Fibroblast of lung (primary cell): Measurements from ENCODE around the gene ABL2. TPM values are rescaled to one million over a fixed set of nuclear protein-coding genes. Genes with fewer than 3 reads are reported as not detected.

Source experiments
- DNase-seq, 2 donors: peaks; one replicate each; pipeline versions ENCODE4 v3.0.0 to v3.0.0-alpha.2; 2010; ENCODE audit warnings: low read depth in 2 of 2
- H2AFZ ChIP-seq: 2 replicates; pipeline ENCODE4 v1.5.1; 2012; ENCODE audit warnings: low read length, control low read depth, inconsistent platforms
- H3K27ac ChIP-seq: 2 replicates; pipeline ENCODE4 v1.5.1; 2011; ENCODE audit warnings: low read length, control low read depth; ENCODE audit not compliant: insufficient read depth
- H3K27me3 ChIP-seq: 2 replicates; pipeline ENCODE4 v1.5.1; 2011; ENCODE audit warnings: mild to moderate bottlenecking, low read length; ENCODE audit not compliant: control insufficient read depth, insufficient read depth
- H3K36me3 ChIP-seq: 2 replicates; pipeline ENCODE4 v1.5.1; 2011; ENCODE audit warnings: low read length; ENCODE audit not compliant: control insufficient read depth, insufficient read depth
- H3K4me1 ChIP-seq: 2 replicates; pipeline ENCODE4 v1.5.1; 2011; ENCODE audit warnings: low read length; ENCODE audit not compliant: control insufficient read depth, insufficient read depth; ENCODE audit errors: extremely low read depth
- H3K4me2 ChIP-seq: 2 replicates; pipeline ENCODE4 v1.5.1; 2011; ENCODE audit warnings: low read length, control low read depth; ENCODE audit not compliant: insufficient read depth; ENCODE audit errors: extremely low read depth
- H3K4me3 ChIP-seq, 4 experiments: fragments of 200-600 bp in 1 of 4; sonication (generic) in 1 of 4; replicated peaks in 1 of 4; 2 replicates each; pipeline ENCODE4 v1.5.1; 2011 to 2016; ENCODE audit warnings: low read length in 4 of 4, low read depth in 3 of 4, mild to moderate bottlenecking in 3 of 4, control low read depth in 2 of 4, inconsistent platforms in 1 of 4, mixed read lengths in 1 of 4; ENCODE audit not compliant: insufficient read depth in 1 of 4; ENCODE audit errors: control extremely low read depth in 1 of 4
- H3K79me2 ChIP-seq: 2 replicates; pipeline ENCODE4 v1.5.1; 2012; ENCODE audit warnings: mild to moderate bottlenecking, low read length, inconsistent platforms; ENCODE audit not compliant: control insufficient read depth, insufficient read depth
- H3K9ac ChIP-seq: 2 replicates; pipeline ENCODE4 v1.5.1; 2011; ENCODE audit warnings: mild to moderate bottlenecking, low read length, control low read depth; ENCODE audit not compliant: insufficient read depth
- H3K9me3 ChIP-seq: 2 replicates; pipeline ENCODE4 v1.5.1; 2012; ENCODE audit warnings: low read depth, low read length; ENCODE audit not compliant: control insufficient read depth, insufficient read depth
- H4K20me1 ChIP-seq: 2 replicates; pipeline ENCODE4 v1.5.1; 2011; ENCODE audit warnings: low read length; ENCODE audit not compliant: control insufficient read depth, insufficient read depth; ENCODE audit errors: extremely low read depth
- EZH2 ChIP-seq: IDR thresholded peaks from 2 replicates; pipeline ENCODE4 v1.5.1; 2012; ENCODE audit warnings: low read length, control low read depth, mild to moderate bottlenecking; ENCODE audit errors: missing control alignments
- polyA plus RNA-seq, 2 donors: library from polyadenylated mRNA; depleted of rRNA in 1 of 2; stranded (reverse) in 1 of 2; unstranded in 1 of 2; fragments of >200 nt; gene quantifications; 2 replicates each; pipeline ENCODE4 v1.2.1, GENCODE V29; 2011 to 2012; ENCODE audit warnings: missing spikeins in 1 of 2
- total RNA-seq: library from RNA; depleted of rRNA; stranded (reverse); fragments of >200 nt; gene quantifications from 2 replicates; pipeline ENCODE4 v1.2.1, GENCODE V29; 2014
- TF ChIP-seq, protein P1 (sequence below), 2 donors: IDR thresholded peaks in 1 of 2; conservative IDR thresholded peaks in 1 of 2; 1 replicate in 1 of 2; 2 replicates in 1 of 2; pipeline ENCODE4 v1.5.1; 2011 to 2012; ENCODE audit warnings: low read length in 2 of 2, control low read depth in 1 of 2, inconsistent platforms in 1 of 2, low read depth in 1 of 2, mild to moderate bottlenecking in 1 of 2

The ABL2 gene
- total and polyA plus RNA-seq, 2 donors (not counting 1 experiment from before 2014, with no cell fraction given), result 36.1 to 85.4 TPM

DNA sequence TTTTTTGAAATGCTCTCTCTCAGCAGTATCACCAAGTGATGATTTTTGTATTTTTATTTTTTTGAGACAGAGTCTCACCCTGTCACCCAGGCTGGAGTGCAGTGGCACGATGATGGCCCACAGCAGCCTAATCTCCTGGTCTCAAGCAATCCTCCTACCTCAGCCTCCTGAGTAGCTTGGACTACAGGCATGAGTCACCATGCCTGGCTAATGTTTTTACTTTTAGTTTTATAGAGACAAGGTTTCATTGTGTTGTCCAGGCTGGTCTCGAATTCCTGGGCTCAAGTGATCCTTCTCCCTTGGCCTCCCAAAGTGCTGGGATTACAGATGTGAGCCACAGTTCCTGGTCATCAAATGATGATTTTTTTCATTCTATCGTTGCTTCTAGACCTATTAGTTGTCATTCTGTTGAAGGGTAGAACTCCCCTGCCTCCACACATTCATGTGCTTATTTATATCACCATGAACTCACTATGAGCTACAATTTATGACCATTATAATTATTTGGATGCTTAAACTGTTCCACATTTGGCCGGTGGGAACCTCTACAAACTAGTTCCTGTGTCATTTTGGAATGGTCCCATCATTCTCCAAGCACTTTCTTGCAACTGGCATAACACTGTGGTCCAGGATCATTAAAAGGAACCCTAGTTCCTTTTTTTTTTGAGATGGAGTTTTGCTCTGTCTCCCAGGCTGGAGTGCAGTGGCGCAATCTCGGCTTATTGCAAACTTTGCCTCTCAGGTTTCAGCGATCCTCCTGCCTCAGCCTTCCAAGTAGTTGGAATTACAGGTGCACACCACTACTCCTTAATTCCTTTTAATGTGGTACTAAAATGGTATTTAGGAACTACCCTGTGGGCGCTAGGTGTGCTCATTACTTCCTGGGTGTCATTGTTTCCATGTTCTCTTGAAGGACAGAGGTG, 167.9 kb downstream of the ABL2 start:
- Histone ChIP-seq H3K9me3 (no peaks in the 10 kb centered on the region), H3K4me2 (no peak overlapping the region), H3K27me3 (no peaks in the 10 kb centered on the region), H3K4me3 (no peak overlapping the region), H3K79me2 (no peaks in the 10 kb centered on the region), H4K20me1 (no peaks in the 10 kb centered on the region), H3K27ac (no peak overlapping the region), H3K36me3 (peaks cover 5% of the 10 kb centered on the region), H3K4me1 (peaks cover 6% of the 10 kb centered on the region), H3K9ac (no peak overlapping the region), H2AFZ (no peak overlapping the region)
- TF ChIP-seq, protein P1, sequence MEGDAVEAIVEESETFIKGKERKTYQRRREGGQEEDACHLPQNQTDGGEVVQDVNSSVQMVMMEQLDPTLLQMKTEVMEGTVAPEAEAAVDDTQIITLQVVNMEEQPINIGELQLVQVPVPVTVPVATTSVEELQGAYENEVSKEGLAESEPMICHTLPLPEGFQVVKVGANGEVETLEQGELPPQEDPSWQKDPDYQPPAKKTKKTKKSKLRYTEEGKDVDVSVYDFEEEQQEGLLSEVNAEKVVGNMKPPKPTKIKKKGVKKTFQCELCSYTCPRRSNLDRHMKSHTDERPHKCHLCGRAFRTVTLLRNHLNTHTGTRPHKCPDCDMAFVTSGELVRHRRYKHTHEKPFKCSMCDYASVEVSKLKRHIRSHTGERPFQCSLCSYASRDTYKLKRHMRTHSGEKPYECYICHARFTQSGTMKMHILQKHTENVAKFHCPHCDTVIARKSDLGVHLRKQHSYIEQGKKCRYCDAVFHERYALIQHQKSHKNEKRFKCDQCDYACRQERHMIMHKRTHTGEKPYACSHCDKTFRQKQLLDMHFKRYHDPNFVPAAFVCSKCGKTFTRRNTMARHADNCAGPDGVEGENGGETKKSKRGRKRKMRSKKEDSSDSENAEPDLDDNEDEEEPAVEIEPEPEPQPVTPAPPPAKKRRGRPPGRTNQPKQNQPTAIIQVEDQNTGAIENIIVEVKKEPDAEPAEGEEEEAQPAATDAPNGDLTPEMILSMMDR (conservative IDR thresholded peaks at IDR 0.05 in 1 of 2, IDR thresholded peaks at IDR 0.05 in 1 of 2; ENCODE audit: low read depth in 1 of 2, low read length in 2 of 2), result no peak
- TF ChIP-seq EZH2, result no peak
- DNase-seq, result no peak

DNA sequence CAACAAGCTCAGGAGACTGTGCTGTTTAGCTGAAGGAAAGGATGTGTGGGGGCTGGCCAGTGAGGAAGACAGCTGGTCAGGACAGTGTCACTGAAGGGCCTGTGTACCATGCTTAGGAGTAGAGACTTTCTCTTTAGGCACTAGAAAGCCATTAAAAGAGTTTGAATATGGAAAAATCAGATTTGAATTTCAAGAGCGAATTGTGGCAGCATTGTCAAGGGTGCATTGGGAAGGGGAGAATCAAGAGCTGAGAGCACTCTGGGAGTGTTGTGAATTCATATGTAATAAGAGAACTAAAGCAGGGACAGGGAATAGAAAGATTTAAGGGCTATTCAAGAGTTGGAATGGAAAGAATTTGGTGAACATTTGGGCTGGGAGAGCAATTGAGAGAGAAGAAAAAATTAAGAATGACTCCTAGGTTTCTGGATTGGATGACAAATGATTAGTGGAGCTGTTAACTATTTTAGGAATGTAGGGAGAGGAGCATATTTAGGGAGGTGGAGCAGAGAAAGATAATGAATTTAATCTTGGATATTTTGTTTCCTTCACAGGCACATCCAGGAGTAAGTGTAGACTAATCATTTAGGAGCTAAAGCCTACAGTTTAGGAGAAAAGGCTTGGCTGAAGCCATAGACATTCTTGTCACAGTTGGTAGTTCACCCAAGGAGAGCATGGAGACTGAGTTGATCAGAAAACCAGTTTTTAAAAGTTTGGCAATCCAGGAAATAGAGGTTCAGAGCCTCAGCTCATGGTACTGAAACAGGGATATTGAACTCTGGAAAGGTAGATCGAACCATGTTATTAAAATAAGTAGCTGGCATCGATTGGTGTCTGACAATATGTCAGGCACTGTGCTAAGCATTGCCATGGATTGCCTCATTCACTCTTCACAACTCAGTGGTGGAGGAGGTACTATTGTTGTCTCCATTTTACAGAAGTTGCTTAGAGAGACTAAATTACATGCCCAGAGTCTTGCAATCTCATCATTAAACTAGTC, 170.7 kb downstream of the ABL2 start:
- no peaks in the 10 kb centered on the region for H3K79me2 ChIP-seq
- peak overlapping the region; percentile 24 for H3K27ac ChIP-seq
- no peak overlapping the region for H3K9ac ChIP-seq
- DNase-seq, result peak in 1 of 2 donors; percentile 64
- H3K27me3 ChIP-seq, result no peaks in the 10 kb centered on the region
- TF ChIP-seq, protein P1 (conservative IDR thresholded peaks at IDR 0.05 in 1 of 2, IDR thresholded peaks at IDR 0.05 in 1 of 2; ENCODE audit: low read depth in 1 of 2, low read length in 2 of 2), result no peak
- TF ChIP-seq EZH2, result no peak
- H3K9me3 ChIP-seq, result no peaks in the 10 kb centered on the region
- H3K36me3 ChIP-seq, result peaks cover under 1% of the 10 kb centered on the region
- no peaks in the 10 kb centered on the region for H4K20me1 ChIP-seq
- H2AFZ ChIP-seq, result no peak overlapping the region
- peak overlapping the region; percentile 34 for H3K4me2 ChIP-seq
- H3K4me1 ChIP-seq, result peaks cover 6% of the 10 kb centered on the region
- no peak overlapping the region for H3K4me3 ChIP-seq

DNA sequence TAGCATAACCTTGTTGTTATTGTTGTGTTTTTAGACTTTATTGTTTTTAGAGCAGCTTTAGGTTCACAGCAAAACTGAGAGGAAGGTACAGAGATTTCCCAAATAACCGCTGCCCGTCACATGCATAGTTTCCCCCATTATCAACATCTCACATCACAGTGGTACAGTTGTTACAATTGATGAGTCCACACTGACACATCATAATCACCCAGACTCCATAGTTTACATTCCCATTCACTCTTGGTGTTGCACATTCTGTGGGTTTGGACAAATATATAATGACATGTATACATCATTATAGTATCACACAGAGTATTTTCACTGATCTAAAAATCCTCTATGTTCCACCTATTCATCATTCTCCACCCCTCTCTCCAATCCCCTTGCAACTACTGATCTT, 173.5 kb downstream of the ABL2 start:
- H4K20me1 ChIP-seq, result no peaks in the 10 kb centered on the region
- H3K4me3 ChIP-seq, result no peak overlapping the region
- no peak overlapping the region for H3K9ac ChIP-seq
- H3K9me3 ChIP-seq, result no peaks in the 10 kb centered on the region
- H3K79me2 ChIP-seq, result no peaks in the 10 kb centered on the region
- no peaks in the 10 kb centered on the region for H3K36me3 ChIP-seq
- H3K27ac ChIP-seq, result no peak overlapping the region
- no peak overlapping the region for H2AFZ ChIP-seq
- no peak overlapping the region for H3K4me2 ChIP-seq
- H3K4me1 ChIP-seq, result peaks cover 6% of the 10 kb centered on the region
- no peak for TF ChIP-seq EZH2
- TF ChIP-seq, protein P1 (conservative IDR thresholded peaks at IDR 0.05 in 1 of 2, IDR thresholded peaks at IDR 0.05 in 1 of 2; ENCODE audit: low read depth in 1 of 2, low read length in 2 of 2), result no peak
- no peaks in the 10 kb centered on the region for H3K27me3 ChIP-seq
- DNase-seq, result no peak
